GM19397 (cell line): ENCODE measurements around the gene NUCKS1.

Experiments
- ATAC-seq: cut with Tn5 transposase; IDR thresholded peaks from one replicate; pipeline ENCODE4 v1.9.1; 2021; ENCODE audit warnings: mild to moderate bottlenecking, moderate library complexity; ENCODE audit not compliant: unreplicated experiment

Gene NUCKS1, protein sequence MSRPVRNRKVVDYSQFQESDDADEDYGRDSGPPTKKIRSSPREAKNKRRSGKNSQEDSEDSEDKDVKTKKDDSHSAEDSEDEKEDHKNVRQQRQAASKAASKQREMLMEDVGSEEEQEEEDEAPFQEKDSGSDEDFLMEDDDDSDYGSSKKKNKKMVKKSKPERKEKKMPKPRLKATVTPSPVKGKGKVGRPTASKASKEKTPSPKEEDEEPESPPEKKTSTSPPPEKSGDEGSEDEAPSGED

DNA sequence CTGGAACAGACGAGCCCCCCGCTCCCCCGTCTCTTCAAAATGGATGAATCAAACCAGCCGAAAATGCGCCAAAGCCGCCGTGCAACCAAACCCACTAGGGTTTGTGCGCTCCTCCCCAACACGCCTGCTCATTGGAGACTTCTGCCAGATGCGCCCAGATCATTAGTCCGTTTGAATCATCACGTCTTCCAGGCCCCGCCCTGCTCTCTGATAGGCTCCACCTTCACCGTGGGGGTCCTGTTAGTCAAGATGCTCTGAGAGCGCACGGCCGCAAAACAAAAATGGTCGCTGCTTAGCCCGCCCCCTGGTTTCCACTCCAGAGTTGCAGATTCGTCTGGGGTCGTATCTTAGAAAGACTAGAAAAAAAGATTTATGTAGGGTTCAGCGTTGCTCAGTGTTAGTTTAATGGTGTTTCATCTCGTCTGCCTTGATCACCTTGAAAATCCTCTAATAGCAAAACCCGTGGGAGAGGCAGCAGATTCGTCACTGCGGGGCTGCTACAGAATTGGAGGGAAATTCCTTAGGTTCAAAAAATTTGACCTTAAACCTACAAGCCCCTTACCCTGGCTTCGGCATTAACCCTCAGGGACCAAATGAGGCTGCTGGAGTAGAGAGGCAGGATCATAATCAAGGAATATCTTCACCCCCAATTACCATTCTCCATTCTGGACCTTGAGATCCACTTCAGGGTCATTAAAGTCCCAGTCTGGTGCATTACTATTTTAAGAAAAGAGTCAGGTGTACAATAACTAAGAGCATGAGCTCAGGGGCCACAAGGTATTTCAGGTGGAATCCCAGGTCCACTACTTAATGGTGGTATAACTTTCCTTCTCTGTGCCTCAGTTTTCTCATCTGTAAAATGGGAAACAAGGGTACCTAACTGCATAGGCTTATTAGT is at the start of gene NUCKS1:
NUCKS1 (minus strand) TSS at position 45 of the 898 bp plus-strand sequence. CDS start 209 bp downstream, outside the sequence.
- ATAC-seq: peak; percentile 74

DNA sequence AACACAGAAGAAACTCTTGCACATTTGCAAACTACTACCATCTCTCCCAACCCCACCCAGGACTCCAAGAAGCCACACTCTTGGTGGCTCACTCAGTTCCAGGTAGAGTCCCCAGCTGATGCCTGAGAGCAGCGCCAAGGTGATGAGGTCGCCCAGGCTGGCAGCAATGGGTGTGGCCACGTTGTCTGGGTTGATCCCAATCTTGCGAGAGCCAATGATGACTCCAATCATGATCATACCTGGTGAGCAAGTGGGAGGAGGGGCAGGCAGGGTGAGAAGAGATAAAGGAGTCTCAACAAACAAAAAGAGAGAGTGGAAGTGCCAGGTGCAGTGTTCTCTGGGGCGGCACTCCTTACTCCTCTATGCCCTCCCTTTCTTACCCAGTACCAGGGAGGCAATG is 48.6 kb upstream of the NUCKS1 start:
- ATAC-seq: no peak

DNA sequence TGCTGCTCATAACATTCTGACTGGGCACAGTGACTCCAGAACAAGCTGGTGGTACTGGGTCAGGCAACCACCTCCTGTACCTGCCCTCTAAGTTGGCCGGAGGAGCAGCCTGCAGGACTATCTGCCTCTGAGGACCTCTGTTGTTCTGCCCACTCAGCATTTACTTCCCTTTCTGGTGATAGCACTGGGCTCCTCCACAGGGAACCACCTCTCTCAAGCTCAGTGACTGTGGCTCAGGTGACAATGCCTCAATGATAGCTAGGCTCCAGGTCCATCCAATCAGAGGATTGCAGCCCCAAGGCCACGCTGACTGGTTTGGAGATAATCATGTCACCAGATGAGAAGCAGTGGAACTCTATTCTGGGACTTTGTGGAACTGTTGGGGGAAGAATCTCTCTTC is 47.2 kb upstream of the NUCKS1 start:
- ATAC-seq: no peak

DNA sequence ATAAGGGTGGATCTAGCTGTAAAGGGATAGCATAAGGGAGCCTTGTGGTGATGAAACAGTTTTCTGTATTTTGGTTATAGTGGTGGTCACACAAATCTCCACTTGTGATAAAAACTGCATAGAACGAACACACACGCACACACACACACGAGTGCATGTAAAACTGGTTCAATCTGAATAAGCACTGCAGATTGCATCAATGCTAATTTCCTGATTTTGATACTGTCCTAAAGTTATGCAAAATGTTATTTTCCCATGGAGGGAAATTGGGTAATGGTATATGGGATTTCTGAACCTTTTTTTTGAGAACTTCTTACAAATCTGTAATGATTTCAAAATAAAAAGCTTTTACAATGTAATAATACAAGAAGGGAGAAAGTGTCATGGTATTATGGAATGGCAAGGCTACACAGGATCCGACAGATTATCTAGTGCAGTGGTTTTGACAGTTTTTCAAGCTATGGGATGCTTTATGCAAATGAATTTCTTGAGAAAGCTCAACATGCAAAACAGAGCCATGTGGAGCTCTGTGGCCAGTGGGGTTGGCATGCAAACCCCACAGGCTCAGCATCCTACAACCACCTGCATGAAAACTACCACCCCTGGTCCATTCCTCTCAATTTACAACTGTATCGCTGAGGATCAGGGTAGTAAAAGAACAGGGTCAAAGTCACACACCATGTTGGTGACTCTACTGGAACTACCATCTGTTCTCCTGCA is 44.2 kb upstream of the NUCKS1 start:
- peak; percentile 49 for ATAC-seq

DNA sequence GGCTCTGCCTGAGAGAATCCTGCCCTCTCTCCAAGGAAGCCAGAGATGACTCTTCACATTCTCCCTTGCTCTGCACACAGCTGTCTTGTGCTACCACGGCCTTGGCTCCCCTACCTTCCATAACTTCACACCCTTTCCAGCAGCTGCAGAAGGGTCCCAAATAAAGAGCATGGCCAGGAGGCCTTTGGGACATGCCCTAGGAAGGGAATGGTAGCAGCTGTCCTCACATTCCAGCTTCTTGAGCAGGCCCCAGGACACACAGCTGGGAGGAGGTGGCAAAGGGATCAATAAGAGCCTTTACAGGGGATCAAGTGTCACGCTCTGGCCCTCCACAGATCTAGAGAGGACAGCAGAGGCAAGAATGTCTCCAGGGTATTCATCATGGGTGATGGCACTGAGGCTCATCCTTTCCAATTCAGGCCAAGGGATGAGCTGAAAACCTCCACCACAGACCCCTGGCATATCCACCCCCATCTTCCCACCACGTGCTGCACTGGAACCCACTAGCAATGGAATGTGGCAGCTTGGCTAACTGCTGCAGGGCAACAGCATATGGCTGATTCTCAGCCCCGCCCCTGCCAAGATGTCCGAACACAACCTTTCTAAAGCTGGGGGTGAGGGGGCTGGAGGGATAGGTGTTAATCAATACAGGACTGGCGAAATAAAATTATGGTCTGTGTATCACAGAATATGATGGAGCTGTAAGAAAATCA is 43.1 kb upstream of the NUCKS1 start:
- peak; percentile 8 for ATAC-seq

DNA sequence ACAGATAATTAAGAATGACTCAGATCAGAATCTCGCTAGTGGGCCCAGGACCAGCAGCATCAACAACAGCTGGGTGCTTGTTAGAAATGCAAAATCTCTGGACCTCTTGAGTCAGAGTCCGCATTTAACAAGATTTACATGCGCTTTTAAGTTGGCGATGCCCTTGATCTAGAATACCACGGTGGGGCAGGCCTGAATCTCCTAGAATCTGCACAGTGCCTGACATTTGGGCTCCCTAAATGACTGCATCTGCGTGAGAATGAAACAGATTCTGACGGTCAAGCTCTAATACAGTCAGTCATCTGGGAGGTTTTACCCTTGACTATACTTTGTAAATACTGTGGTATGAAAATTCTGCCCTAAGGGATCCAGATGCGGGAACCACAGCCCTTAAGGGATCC is 42.5 kb upstream of the NUCKS1 start:
- ATAC-seq: peak; percentile 54

DNA sequence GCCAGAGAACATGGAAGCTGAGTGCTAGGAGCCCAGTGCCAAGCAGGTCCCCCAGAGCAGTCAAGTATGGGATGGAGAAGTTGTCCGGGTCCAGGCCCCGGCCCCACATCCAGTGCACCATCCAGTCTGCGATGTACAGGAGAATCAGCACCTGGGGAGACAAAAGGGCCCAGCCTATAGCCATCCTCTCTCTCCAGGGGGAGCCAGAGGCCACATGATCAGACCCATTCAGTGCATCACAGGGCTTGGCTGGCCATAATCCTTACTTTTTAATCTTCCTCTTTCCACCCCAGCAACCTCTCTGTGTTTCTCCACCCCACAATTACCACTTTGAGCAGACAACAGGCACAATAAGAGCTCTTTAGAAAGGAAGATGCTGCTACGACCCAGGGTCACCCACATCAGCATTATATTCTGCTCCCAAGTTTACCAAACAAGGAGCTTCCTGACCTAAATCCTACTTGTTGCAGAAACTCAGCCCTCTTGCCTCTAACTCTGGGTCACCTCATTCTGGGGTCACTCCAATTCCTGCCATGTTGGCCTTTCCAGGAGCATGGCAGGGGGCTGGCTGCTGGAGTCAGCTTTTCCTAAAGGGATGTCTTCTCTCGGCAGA is 41.7 kb upstream of the NUCKS1 start:
- no peak for ATAC-seq

DNA sequence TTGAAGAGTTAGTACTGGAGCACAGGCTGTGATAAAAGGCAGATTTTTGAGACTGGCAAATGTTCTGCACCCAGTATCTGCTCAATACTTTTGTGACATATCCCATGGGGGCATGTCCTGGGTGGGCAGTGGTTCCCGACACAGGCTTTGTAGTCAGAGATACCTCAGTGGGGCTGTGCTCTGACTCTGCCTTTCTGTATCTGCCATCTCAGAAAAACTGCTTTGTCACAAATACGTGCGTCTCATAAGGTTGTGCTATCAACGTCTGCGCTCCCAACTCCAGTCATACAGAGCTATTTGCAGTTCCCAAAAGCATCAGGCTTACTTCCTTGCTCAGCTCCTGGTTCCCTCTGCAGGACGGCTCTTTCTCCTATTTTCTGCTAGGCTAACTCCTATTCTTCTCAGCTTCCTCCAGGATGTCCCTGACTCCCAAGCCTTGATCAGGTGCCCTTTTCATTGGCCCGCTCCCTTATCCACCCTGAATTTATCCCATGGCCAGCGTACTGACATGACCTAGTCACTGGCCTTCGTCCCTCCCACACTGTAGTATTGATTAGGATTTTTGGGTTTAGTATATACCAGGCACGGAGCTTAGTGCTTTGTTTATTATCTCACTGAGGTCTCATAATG is 37.4 kb upstream of the NUCKS1 start:
- ATAC-seq: no peak

DNA sequence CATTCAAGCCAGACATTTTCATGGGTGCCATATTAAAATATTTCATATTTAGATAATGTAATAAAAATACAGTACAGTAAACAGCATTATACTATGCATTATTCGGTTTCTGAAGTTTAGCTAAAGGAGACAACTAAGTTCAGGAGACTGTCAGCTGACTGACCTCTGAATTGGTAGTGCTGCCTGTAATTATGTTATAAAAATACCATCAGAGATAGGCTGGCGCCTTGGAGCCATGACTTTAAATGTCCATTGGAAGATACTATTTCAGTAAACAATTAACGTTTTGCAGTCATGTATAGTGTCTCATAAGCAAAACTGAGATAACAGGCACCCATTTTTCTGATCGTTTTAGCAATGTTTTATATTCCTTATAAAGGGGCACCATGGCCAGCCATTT is 36.6 kb upstream of the NUCKS1 start:
- no peak for ATAC-seq

DNA sequence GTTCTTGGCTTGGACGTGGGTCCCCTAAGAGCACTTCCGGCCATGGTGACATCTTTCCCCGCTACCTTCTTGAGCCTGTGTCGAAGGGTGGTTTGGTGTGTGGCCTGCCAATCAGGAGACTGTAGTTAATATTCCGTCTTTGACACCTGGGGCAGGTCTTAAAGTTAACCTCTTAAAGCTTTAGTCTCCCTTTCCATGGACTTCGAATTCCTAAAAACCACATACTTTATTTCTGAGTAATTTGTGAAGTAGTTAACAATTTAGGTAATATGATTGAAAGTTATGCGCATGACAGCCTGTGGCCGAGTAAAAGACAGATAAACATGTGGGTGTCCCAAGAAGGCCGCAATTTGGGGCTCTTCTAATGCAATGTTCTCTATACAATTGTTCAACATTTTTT is 35.5 kb upstream of the NUCKS1 start:
- ATAC-seq: no peak

DNA sequence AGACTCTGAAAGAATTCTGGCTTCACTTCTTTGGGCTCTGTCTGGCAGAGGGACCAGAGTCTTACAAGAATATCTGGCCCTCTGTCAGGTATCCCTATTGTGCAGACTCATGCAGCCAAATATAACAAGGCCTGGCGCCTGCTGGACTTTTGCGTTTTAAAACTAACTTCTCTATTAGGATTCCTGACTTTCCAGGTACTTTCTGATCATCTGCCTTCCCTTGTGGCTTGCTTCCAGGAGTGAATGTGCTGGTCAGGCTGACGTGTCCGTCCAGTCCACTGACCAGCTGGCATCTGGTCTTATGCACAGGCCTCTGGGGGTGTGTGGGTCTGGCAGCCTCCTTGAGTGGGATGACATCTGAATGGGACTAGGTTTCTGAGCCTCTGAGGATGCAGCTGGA is 33.9 kb upstream of the NUCKS1 start:
- no peak for ATAC-seq

DNA sequence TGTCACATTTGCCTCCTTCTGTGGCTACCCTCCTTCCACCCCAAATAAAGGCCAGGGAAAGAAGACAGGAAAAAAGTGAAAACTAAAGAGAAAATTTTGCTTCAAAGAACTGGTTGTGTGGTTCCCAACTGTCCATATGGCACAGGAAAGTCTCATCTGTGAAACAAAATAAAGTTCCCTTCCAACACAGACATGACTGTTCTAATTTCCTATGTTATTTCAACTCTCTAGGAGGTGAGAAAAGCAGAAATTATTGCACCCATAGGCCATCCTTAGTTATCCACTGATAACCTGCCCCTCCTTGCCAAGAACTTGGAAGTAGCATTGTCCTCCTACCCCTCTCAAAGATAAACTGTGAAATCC is 33.4 kb upstream of the NUCKS1 start:
- ATAC-seq: no peak

DNA sequence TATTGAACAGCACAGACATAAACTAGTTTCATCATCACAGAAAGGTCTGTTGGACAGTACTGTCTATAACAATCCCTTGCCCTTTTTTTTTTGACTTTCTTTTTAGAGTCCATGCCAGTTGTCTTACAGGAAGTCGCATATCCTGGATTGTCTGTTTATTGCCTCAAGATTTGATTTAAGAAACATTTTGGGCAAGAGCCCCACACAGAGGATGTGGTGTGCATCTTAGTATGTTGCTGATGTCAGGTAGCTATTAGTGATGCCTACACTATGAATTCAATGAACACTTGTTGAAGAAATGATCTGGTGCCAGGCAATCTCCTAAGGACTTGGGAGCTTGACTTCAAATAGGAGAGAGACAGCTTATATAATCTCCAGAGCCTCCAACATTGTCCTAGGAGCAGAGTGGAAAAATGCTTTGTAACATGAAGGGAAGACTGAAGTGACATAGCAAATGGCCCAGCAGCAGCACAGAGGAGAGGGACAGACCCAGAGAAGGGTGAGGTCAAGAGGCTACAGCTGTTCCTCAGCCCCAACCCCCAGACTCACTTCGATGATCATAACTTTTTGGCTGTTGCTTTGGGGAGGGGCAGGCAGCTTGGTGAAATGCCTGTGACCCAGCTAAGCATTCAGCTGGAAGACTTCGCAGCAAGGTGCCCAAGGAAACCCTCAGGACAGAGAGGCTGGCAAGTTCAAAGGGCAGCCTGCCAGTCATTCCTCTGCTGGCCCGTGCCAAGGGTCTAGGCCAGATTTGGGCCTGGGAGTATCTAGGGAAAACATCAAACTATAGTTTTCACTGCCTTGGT is 32.8 kb upstream of the NUCKS1 start:
- ATAC-seq: no peak

DNA sequence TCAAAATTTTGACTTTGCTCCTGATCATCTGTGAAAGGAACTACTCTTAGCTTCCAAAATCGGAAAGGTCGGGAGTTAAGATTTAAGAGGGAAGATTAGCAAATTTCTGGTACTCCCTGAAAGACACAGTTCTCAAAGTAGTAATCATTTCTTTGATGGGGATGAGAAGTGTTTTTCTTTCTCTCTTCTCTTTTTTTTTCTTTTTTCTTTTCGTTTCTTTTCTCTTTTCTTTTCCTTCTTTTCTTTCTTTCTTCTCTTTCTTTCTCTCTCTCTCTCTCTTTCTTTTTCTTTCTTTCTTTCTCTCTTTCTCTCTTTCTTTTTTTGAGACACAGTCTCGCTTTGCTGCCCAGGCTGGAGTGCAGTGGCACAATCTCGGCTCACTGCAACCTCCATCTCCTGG is 30.4 kb upstream of the NUCKS1 start:
- ATAC-seq: no peak

DNA sequence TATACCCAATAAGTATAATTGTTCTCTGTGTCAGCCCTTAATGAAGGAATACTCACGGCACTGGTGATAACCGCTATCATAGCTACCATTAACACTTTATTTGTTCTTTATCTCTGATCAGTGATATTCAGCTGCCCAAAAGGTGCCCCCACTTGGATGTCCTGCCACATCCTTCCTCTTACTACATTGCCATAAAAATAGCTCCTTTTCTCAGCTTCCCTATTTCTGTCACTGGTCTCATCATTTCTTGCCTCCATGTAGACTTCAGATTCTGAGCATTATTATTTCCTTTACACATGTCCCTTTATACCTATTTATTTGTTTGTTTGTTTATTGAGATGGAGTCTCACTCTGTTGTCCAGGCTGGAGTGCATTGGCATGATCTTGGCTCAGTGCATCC is 28.0 kb upstream of the NUCKS1 start:
- no peak for ATAC-seq

DNA sequence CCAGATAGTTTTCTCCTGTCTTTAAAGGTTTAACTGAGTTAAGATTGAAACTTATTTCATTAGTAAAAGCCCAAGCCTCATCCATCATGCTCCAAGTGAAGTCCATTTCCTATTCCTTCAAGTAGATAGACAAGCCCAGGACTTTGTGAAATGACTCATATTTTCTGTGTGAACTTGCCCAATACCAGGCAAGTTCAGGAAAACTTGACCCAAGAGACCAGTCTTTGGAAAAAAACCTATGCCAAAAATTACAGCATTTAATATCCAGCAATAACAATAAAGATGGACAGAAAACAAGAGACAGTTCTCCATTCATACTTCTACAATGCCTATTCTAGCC is 25.7 kb upstream of the NUCKS1 start:
- ATAC-seq: no peak

DNA sequence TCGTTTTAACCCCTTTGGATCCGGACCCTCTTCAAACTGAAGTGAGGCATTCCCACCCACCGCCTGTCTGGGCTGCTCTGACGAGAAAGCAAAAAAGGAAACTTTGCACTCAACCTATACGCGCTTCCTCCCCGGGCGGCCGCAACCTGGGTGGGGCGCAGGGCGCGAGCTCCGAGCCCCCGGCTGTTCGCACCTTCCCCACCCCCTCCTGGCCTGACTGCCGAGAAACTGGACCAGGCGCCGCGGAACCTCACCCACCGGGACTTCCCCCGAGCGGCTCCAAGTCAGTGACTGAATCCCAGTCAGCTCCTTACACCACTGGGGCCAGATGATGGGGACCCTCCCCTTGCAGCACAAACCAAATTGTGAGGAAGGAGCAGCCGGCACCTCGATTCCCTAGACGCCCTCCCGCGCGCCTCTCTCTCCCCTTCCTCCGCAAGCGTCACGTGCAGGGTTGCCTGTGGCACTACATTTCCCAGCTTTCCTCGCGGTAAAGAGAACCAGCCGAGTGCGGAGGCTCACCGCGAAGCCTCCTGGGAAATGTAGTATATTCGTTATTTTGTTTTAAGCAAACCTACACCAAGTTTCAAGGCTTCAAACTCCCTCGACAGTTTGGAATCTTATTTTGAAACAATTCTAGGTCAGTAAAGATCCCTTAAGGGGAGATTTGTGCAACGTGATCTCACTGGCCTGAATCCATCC is 25.2 kb upstream of the NUCKS1 start, which contains the start of gene RAB29:
RAB29 (minus strand) TSS at position 468 of the 702 bp plus-strand sequence. CDS start 526 bp downstream, outside the sequence.
- peak; percentile 67 for ATAC-seq

DNA sequence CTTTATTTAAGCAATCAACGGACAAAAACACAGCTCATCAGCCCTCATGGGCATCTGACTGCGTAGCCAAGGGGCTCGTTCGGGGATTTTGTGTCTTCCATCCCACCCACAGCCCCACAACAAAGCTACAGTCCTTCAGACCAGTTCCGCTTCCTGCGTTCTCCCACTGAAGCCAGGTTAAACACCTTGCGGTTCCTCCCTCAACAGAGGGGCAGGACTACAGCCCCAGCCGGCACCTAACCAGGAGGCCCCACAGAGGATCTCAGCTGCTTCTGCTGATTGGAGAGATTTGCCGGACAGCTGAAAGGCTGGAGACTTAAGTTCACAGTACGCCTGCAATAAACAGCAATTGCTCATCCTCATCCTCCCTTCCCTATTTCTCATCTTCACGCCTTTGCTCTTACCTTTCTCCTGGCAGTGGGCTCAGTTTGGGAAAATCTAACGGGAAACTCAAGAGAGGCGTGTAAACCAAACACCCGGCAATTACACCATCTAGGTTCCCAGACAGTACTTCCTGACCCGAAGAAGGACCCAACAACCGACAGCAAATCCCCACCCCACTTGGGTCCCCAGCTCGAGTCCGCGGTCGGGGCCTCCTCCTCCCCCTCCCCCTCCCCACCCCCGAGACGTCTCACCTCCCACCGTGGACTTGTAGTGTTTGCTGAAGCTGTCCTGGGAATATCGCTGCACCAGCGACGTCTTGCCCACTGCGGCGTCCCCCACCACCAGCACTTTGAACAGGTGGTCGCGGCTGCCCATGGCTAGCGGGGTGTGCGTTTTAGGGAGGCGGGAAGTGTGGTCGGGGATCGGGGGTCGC is 24.4 kb upstream of the NUCKS1 start:
- peak; percentile 26 for ATAC-seq
